GM18951 (cell line): ENCODE results near the gene MRPL2.

ENCODE experiments used
- POLR2A ChIP-seq: IDR thresholded peaks from 4 replicates; pipeline ENCODE4 v1.6.1; 2011; ENCODE audit warnings: mild to moderate bottlenecking; ENCODE audit not compliant: insufficient read length, insufficient read depth; ENCODE audit errors: extremely low read depth
- in situ Hi-C: fragments of 300-500 bp; cut with MboI; formaldehyde crosslinking; loops from one replicate; pipeline ENCODE4 v1.12.0; 2022; ENCODE audit warnings: low sequenced_read_pairs, mixed read lengths, inconsistent platforms; ENCODE audit not compliant: unreplicated experiment

MRPL2 gene

GRCh38 chr6:43059168-43060033 is at the start of gene MRPL2, which contains the start of gene KLC4:
MRPL2 (minus strand) TSS chr6:43059434; CDS start chr6:43059381, 53 bp downstream.
KLC4 (plus strand) TSS chr6:43059631; CDS start chr6:43061336, 1,705 bp downstream.
- TF ChIP-seq POLR2A = peak; percentile 92
- in situ Hi-C loops = no loop called here

GRCh38 chr6:43107344-43108062 is 48.3 kb upstream of the MRPL2 start:
- in situ Hi-C loops = no loop called here
- no peak for TF ChIP-seq POLR2A

DNA sequence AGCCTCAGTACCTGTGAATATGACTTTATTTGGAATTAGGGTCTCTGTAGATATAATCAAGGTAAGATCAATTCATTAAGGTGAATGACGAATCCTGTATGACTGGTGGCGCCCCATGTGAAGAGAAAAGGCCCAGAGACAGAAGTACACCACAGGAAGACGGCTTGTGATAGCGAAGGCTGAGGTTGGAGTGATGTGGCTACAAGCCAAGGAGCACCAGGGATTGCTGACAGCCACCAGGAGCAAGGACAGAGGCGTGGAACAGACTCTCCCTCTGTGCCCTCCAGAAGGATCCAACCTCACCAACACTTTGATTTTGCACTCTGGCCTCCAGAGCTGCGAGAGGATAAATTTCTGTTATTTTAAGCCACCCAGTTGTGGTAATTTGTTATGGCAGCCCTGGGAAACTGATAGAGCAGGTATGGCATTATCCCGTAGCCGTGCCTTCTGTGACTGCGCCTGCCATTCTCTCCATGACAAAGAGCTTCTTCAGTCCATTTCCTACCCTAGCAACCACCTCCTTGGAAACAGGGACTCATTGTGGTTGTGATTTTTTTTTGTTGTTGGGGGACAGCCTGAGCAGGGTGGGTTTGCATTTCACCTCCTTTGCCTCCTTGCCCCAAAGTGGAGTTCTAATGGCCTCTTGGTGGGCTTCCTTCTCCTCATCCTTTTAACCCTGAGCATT is 46.4 kb upstream of the MRPL2 start:
- in situ Hi-C loops = no loop called here
- no peak for TF ChIP-seq POLR2A

DNA sequence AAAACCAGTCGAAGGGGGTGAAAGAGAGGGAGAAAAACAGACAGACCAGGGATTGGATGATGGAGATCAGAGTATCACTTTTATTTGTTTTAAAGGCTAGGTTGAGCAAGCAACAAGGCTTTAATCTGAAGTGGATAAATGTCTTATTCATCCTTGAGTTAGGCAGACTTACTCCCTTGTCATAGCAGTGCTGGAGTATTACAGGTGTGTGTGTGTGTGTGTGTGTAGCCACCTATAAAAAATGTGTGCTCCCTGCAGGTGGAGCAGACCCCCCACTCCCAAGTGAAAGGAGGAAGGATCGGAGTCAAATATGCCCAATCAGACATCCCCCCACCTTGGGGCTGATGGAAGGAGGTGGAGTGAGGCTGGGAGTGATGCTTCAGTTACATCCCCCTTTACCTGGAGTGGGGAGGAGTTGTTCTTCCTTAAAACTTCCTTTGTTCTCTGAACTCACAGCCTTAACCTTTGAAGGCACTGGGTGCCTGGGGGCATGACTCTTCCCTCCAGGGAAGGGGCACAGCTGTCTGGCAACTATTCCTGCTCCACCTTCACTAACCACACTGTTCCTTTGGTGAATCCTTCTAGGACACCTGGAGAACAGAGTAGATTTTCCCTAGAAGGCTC is 44.1 kb upstream of the MRPL2 start:
- in situ Hi-C loops = no loop called here
- no peak for TF ChIP-seq POLR2A

DNA sequence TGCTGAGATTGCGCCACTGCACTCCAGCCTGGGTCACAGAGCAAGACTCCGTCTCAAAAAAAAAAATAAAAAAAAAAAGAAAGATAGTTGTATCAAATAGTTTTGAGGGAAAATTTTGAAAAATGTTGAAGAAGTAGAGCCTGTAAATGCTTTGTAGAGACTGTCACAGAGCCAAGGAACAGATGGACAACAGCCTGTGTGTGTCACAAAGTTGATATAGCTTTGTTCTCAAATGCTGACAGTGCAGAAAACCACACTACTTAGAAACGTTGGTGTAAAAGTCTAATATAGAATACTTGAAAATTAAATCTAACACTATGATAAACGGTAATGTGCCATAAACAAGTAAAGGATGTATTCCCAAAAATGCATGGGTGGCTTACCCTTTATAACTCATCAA is 42.3 kb upstream of the MRPL2 start:
- in situ Hi-C loops = no loop called here
- TF ChIP-seq POLR2A = no peak

DNA sequence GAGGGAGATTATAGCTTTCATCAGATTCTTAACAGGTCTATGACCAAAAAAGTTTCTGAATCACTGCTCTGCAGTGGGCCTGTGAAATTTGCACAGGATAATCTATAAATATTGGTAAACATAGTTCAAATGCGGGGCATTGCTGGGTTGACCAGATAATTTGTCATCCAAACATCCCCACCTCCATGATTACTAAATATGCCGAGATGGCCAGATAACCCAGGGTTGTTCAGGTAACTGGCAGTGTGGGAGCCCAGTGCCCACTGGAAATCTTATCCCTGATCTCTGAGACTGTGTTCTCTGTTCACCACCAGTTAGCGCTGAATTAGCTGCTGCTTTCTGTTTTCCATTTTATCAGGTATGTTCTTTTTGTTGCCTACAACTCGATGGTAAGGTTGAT is 38.3 kb upstream of the MRPL2 start:
- in situ Hi-C loops = no loop called here
- no peak for TF ChIP-seq POLR2A

DNA sequence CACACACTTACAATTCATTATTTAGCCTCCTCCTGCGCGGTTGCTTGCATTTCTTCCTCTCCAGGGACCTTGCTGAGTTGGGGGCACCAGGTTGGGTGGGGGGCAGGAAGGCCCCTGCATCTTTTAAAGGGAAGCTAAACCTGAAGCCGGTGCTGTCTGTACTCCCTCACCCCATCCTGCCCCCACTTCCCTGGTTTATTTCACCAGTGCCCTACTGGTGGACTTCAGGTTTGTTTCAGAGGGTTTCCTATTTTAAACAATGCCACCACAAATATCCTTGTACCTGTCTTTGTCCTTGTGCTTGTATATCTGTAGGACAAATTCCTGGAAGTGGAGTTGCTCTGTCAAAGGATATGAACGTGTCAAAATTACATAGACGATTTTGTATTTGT is 37.9 kb upstream of the MRPL2 start:
- TF ChIP-seq POLR2A = no peak
- in situ Hi-C loops = no loop called here

DNA sequence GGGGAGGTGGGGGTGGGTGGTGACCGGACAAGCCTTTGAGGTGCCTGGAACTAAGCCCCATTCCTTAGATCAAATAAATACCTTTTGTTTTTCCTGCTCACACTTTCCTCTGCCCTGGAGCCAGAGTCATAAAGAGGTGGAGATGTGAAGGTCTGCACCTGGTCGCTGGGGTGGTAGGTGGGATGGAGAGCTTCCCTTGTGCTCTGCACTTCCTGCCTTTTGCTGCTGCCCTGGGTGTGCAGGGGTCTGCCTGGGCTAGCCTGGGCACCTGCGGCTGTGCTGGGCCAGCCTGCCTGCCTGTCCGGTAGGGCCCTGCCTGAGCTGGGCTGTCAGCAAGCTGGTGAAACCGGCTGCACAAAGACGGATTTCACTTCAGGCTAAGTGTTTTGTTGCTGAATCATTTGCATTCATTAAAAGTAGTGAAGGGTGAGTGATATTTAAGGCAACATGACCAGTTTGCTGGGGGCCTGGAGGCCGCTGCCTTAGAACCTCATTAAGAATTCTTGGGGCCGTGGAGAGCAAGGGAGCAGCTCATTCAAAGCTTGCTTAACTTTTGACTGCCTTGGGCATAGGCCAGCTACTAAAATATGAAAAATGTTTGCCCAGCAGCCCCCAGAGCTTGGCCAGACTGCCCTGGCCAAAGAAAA is 37.3 kb upstream of the MRPL2 start:
- in situ Hi-C loops = no loop called here
- TF ChIP-seq POLR2A = peak; percentile 30

- TF ChIP-seq POLR2A = no peak
- in situ Hi-C loops = no loop called here
These were observed 36.7 kb upstream of the MRPL2 start for GRCh38 chr6:43095939-43096338.

GRCh38 chr6:43093436-43094289 is 34.4 kb upstream of the MRPL2 start:
- in situ Hi-C loops = no loop called here
- TF ChIP-seq POLR2A = no peak

DNA sequence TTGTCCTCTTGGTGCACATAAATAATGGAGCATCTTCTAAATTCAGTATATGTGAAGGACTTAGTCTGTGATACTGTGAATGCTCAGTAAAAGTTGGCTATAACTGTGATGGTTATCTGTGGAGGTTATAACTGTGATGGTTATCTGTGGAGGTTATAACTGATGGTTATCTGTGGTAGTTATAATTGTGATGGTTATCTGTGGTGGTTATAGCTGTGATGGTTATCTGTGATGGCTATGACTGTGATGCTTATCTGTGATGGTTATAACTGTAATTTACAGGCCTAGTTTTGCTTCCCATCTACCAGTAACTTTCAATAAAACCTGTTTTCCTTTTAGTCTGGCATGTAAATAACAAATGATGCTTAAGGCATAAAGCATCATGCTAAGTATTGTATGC is 33.4 kb upstream of the MRPL2 start:
- in situ Hi-C loops = no loop called here

More for the DNA sequence above, 33.4 kb upstream of the MRPL2 start:
- no peak for TF ChIP-seq POLR2A
